HG03520 (cell line): ENCODE results near the gene ALS2.
"Not testable (repeated sequence)": the region's sequence is repeated elsewhere in the genome, so short reads cannot be mapped to it uniquely, and the experiment has no call there.

Source experiments
- ATAC-seq: cut with Tn5 transposase; IDR thresholded peaks from one replicate; pipeline ENCODE4 v1.9.1; 2021; ENCODE audit warnings: mild to moderate bottlenecking, moderate library complexity; ENCODE audit not compliant: unreplicated experiment

ALS2 gene

DNA sequence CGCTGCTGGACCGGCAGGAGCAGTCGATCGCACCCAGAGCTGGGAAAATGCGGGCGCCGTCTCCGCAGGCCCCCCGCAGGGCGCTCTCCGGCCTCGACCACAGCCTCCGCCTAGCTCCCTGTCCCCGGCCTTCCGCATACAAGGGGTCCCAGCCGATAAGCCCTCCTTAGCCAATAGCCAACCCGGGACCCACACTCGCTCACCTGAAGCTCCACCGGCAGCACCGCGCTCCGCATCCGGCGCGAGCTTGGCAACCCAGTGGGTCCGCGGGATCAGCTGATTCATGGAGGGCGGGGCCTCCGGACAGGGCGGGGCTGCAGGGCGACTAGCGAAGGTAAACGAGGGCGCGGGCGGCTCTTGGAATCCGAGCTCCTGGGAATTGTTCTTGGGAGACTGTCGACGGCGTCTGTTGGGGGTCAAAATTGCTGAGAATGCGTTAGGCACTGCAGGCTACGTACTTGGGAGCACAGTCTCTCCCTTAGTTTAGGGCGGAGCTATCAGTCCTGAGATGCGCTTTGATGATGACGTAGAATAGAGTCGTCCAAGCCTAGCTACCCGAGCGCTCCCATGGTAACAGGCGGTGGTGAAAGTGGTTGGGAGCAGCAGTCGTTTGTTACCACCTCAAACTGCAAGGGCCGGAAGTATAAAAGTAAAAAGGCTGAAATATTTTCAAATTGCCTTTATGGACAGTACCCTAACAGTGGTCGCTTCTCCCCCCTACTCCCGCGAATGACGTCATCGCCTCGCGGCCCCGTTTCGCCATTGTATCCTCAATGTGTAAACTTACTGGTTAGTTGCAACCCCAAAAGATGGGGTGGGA lies at the start of gene ALS2:
TSS of gene ALS2 (minus strand) at position 260 of the 820 bp plus-strand sequence. CDS start 12,048 bp downstream, outside the sequence.
- ATAC-seq, result peak; percentile 94

DNA sequence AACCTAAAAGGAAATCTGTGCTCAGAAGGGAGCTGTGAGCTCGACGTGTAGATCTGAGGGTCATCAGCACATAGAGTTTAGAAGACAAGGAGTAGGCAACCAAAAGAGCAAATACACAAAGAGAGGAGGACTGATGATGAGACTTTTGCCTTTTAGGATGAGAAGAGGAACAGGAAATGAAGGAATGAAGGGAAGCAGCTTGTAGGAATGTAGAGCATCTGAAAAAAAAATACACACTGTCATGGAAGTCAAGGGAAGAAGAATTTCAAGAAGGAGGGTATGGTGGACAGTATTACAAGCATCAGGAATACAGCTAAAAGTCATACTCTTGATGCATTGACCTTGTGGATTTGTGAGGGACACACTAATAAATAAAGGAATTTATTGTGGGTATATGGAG lies 47.5 kb upstream of the ALS2 start:
- no peak for ATAC-seq

DNA sequence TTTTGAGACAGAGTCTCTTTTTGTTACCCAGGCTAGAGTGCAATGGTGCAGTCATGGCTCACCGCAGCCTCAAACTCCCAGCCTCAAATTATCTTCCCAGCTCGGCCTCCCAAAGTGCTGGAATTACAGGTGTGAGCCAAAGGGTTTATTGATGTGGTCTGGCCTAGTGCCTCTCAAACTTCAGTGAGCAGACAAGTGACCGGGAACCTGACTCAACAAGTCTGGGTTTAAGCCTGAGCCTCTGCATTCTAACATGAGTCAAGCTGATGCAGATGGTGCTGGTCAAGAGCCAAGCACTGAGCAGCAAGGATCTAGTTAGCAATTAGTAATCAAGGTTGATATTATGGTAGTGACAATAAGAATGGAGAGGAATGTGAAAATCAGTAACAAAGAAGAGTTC lies 46.9 kb upstream of the ALS2 start:
- ATAC-seq, result no peak

DNA sequence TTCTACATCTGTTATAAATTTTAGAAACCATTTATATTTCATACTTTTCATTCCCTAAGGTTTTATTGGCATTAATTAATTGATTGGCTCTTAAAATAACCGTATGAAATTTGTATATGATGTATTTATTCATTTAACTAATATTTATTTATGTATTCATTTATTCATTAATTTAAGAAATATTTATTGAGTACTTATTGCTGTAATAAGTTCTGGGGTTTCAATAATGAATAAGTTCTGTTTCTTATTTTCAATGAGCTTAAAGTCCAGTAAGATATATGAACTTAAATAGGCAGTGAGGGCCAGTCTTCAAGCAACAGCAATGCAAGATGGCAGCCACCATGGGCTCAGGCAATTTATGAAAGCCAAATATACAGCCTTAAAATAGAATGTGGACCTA lies 43.5 kb upstream of the ALS2 start:
- no peak for ATAC-seq

DNA sequence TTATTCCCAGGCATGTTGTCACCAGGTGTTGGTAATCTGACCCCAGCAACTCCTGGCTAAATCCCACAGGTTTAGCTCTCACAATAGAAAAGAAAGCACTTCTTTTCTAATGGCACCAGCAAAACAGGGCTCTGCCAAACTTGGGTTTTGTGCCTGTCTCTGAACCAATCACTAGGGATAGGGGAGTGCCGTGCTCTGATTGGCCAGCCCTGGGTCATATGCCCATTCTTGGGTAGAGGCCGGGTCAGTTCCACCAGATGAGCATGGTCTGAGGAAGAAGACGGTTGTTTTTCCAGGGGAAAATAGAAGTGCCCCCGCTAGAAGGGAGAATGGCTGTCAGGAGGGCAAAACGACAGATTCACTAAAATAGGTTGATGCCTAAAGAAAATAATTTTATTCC lies 40.3 kb upstream of the ALS2 start:
- ATAC-seq, result no peak

DNA sequence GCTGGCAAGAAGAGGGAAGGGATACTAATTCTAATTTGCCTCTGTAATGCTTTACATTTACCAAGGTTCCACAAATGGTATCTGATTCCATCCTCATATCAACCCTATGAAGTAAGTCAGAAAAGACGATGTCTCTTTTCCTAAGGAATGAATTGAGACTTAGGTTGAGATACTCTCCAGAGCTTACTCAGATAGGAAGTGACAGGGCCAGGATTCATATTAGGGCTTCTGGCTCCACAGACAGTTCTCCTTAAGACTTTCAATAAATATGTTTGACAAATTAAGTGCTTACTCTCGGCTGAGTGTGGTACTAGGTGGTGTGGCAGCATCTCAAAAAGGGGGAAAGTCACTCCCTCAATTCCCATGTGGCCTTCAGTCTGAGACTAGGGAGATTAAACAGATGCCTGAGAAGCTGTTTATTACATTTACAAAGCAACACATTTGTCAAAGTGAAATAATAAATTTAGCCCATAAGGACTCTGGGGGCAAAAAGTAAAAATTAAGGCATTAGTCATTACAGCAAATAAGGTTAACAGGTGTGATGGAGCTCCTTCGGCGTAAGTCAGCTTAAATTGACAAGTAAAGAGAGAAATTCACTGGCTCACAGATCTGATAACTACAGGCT lies 39.8 kb upstream of the ALS2 start:
- no peak for ATAC-seq

DNA sequence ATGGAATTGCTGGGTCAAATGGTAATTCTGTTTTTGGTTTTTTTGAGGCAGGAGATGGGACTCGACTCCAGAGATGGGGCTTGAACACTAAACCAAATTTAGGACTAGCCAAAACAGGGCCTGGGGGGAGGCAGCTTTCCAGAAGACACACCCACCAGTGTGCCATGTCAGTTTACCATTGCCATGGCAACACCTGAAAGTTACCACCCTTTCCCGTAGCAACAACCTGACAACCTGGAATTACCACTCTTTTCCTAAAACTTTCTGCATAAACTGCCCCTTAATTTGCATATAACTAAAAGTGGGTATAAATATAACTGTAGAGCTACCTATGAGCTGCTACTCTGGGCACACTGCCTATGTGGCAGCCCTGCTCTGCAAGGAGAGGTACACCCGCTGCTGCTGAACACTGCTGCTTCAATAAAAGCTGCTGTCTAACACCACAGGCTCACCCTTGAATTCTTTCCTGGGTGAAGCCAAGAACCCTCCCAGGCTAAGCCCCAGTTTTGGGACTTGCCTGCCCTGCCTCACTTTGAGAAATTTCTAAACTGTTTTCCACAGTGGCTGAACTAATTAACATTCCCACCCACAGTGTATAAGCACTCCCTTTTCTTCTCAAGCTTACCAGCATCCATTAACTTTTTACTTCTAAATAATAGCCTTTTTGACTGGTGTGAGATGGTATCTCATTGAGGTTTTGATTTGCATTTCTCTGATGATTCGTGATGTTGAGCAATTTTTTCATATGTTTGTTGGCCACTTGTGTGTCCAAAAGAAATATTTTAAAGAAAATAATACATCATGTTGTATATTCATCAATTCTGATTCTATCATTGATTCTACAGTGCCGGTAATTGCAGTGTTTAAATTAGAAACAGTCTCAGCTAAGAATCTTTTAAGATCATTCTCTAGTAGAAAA lies 36.2 kb upstream of the ALS2 start:
- no peak for ATAC-seq

DNA sequence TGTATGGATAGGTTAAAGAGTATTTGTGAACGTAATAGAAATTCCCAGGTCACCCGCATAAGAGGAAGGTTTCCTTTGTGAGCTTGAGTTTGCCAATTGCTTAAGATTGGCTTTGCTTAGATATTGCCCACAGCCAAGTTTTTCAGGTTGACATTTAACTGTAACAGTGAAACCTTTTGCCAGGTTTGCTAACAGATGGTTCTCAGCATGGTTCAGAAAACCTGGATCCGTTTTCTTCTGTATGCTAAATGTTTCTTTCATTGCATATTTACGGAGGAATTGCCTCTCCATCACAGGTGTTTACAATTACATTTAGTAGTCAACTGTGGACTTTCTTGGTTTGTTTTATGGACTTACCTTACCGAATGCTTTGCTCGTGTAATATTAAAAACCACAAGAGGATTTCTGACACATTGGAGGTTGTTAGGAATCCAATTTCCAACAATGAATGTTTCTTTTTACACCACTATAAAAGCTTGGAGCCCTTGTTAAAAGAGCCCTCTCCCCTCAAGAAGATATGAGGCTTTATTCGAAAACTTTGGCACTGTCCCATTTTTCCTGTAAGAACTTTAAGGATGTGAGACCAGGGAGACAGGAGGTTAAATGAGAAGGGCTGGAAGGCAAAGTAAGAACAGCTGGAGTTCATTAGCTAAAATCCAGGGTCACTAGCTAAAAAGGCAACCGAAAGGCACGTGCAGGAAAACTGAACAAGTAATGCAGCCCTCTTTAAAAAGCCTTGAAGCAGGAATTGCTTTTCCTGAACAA lies 33.4 kb upstream of the ALS2 start:
- no peak for ATAC-seq

DNA sequence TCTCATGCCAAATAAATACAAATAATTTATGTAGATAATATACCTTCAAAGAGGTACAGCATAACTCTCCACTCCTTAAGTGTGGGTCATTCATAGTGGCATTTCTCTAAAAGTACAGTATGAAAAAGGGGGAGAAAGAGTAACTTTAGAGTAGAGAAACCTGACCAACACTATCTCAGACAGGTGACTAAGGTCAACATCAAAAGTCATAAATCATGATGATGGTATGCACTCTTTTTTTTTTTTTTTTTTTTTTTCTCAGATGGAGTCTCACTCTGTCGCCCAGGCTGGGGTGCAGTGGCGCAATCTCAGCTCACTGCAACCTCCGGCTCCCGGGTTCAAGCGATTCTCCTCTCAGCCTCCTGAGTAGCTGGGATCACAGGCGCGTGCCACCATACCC lies 29.9 kb upstream of the ALS2 start:
- ATAC-seq, result not testable (repeated sequence)

DNA sequence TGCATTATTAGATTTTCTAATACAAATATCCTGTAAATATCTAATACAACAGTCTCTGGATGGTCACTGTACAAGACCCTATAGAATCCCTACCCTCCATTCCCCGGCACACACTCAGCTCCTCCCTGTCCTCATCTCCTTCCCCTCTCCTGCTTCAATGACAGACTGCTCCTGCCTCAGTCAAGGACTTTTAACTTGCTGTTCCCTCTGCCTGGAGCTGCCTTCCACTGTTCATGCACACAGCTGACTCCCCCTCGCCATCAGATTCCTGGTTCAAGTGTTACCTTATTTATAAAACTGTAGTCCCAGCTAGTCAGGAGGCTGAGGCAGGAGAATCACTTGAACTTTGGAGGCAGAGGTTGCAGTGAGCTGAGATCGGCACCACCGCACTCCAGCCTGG lies 28.9 kb upstream of the ALS2 start:
- no peak for ATAC-seq

DNA sequence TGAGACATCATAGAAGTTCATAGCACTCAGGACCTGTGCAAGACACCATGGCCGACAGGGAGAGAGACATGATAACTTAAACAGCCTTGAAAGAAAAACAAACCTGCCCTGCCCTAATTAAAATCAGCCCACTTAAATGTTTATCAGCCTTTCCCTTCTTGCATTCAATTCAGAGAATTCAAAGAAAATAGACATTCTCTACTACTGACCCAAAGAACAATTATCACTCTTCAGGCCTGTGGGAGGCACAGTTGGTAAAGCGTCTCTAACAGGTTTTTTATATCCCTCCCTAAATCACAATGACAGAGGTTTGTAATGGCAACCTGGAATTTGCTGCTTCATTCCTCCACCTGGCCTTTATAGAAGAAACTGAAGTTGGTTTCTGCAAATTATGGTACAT lies 27.3 kb upstream of the ALS2 start:
- no peak for ATAC-seq

DNA sequence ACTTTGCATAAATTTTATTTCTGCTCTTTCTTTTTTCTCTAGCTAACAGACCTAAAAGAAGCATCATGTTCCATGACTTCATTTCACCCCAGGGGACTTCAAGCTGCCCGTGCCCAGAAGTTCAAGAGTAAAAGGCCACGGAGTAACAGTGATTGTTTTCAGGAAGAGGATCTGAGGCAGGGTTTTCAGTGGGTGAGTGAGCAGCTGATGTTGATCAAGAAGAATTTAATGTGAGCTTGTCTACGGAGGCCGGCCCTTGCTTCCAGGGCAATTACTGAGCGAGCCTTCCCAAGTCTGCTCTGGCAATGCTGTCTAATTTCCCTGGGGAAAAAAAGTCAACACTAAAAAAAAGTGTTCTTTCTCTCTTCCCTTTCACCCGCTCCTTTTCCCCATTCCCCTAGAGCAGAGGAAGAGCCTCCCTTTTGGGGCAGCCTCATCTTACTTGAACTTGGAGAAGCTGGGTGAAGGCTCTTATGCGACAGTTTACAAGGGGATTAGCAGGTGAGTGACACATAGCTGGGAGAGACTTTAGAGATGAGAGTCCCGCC lies 26.8 kb upstream of the ALS2 start:
- no peak for ATAC-seq

DNA sequence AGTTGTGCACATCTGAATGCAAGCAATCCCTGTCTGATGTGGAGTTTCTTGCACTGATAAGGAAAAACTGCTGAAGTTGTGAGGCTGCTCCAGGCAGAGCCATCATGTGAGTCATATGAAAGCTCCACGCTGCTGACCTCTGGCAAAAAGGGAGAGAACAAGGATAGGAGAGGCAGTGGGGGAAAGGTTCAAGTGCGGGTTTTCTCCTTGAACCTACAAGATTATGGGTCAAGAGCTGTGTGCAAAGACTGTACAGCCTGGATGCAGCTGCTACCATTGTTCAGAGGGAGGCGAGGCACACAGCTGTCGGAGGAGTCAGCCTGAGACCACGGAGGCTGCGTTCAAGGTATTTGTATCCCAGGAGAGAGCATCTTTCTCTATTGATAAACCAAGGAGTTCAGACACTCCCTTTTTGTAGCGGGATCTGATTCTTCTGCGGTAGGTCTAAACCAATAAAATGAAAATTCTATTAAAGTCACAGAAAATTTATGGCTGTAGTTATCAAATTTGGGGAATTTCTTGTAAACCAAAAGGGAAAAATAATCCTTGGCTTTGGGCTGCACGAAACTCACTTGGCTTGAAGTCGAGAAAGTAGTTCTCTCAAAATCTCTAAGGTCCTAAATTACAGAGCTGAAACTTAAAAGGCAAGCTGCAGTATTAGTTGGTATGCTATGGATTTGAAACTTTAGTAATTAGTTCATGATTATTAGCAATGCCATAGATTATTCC lies 25.9 kb upstream of the ALS2 start, which contains the start of gene CDK15:
TSS of gene CDK15 (plus strand) at position 96 of the 729 bp plus-strand sequence. CDS start at position 224, 128 bp downstream.
- no peak for ATAC-seq

DNA sequence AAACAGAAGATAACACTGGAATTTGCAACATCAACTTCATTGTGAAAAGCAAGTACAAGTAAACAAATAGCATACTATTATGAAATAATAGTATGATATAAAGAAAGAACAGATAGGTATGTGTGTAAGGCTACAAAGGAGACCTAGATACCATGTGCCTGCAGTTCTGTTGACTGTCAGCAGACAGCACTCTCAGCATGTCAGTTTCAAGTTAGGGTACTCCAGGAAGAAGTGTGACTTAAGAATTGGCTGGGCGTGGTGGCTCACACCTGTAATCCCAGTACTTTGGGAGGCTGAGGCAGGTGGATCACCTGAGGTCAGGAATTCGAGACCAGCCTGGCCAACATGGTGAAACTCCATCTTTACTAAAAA lies 18.2 kb upstream of the ALS2 start:
- not testable (repeated sequence) for ATAC-seq

DNA sequence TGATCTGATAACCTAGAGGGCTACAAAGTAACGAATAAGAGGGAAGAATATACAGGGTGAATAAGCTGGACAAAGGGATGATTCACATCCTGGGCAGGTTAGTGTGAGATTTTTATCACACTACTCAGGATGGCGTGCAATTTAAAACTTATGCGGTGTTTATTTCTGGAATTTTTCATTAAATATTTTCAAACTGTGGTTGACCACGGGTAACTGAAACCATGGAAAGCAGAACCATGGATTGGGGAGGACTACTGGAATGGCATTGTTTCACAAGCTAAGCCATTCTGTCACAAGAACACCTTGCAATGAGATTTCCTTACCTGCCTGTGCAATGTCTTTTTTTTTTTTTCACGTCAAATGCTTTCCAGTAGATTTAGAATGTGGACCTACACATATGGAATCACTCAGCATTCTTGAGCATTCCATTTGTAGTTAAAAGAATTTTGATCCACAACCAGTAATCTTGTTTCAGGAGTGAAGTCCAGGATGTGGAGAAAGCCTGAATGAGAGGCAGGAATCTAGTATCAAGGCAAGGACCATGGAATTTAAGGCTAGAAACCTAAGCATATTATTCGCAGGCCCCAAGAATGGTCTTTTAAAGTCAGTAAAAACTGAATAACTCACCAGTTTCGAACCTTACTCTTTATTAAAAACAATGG lies 17.6 kb upstream of the ALS2 start:
- ATAC-seq, result no peak

DNA sequence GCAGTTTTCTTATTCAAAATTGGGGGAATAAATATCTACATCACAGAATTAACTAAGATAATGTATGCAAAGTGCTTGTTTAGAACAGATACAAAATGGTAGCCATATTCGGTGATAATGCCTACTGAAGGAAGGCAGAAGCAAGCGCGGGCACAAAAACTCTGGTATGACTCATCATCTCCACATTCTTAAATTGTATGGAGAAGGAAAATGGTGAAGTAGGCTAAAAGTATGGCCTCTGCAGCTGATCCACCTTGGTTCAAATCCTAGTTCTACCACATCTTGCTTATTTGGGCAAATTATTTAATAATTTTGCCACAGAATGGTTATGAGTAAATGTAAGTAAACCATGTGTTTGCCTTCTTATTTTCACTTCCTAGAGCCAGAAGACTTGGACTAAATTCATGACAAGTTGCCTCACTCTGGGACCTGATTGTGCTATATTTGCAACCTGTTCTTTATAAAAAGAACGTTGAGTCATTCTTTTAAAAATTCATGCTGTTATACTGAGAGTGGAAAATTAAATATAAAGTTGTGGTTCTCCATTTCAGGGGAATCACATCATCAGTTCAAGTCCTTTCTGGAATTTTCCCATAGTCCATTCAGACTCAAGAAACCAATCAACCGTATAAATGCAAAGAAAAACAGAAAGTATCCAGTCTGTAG lies 16.6 kb upstream of the ALS2 start:
- no peak for ATAC-seq

DNA sequence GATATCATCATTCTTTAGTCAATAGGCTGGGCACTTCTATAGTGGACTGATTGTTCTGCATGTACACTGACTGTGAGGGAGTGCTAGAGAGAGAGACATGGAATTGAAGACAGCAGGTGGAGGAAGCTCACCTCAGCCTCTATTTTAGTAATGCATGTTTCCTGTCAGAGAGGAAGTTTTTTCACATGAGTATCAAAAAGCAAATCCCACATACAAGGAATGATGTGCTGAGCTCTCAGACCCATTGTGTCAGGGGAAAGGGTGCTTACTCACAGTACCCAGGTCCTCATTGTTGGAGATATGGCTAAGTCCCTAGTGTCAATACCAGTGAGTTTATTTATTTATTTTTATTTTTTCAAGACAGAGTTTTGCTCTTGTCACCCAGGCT lies 15.7 kb upstream of the ALS2 start:
- ATAC-seq, result no peak

DNA sequence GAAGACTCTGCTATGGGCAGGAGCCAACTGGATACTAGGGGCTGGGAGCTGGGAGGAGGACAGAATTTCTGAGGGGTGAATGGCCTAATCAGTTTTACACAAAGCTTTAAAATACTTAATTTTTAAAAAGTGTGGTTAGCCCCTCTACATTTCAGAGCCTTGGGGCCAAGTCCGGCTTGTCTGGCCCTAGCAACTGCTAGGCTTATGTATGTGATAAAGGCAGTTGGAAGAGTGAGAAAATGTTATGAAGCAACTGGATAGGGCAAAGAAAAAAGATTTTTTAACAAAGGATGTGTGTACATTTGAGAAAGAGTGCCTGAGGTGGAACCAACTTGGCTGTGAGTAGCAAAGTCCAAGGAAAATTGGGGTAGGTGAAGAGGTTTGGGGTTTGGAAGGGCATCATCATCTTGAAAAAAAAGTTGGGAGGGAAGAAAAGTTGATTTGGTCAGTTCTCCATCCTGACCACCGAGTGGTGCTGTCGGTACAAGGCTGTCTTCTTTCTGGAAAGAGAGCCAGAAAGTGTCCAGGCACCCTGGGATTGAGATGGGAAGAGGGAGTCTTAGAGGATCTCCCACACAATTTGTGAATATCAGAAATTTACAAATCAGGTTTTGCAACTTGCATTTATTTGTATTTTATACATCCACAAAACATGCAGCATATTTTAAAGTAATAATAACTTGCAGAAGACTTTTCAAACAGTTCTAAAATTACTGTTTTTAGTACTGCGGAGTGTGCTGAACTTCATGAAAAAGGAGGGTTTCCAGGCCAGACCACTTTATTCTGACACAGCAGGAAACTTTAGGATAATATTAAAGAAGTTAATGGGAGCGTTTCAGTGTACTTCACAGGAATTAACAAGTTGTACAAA lies 15.1 kb upstream of the ALS2 start:
- no peak for ATAC-seq
